HepG2 (cell line): ENCODE data around the gene PPP4R4. TPM values are rescaled to one million over a fixed set of nuclear protein-coding genes. Genes with fewer than 3 reads are reported as not detected.
A peak's percentile ranks its signal among the peaks of the same experiment; 100 is the strongest.

Experiments used
- FIP1L1 ChIP-seq: fragments of 200-400 bp; formaldehyde crosslinking; IDR thresholded peaks from 2 replicates; pipeline ENCODE4 v1.6.1; 2018; ENCODE audit warnings: low read depth, mild to moderate bottlenecking, low read length, moderate library complexity, borderline replicate concordance; ENCODE audit not compliant: insufficient read depth
- GATAD1 ChIP-seq: IDR thresholded peaks from 2 replicates; pipeline ENCODE4 v1.6.1; 2016; ENCODE audit warnings: missing genetic modification reagents, missing compliant biosample characterization
- HES4 ChIP-seq: sonication (generic); formaldehyde crosslinking; IDR thresholded peaks from 2 replicates; pipeline ENCODE4 v1.9.0; 2021; ENCODE audit warnings: mild to moderate bottlenecking, missing genetic modification reagents, borderline replicate concordance
- HMG20A ChIP-seq: IDR thresholded peaks from 2 replicates; pipeline ENCODE4 v1.6.1; 2016; ENCODE audit warnings: borderline replicate concordance
- HMGXB4 ChIP-seq, 2 experiments: sonication (generic) in 1 of 2; formaldehyde crosslinking in 1 of 2; IDR thresholded peaks; 2 replicates each; pipeline versions ENCODE4 v1.4.0 to v1.6.1; 2018 to 2020; ENCODE audit warnings: missing genetic modification reagents in 2 of 2, borderline replicate concordance in 1 of 2, low read depth in 1 of 2, mild to moderate bottlenecking in 1 of 2, missing biosample characterization in 1 of 2
- KDM5B ChIP-seq: sonication (generic); formaldehyde crosslinking; IDR thresholded peaks from 2 replicates; pipeline ENCODE4 v1.4.0; 2020; ENCODE audit warnings: missing genetic modification reagents, mild to moderate bottlenecking, borderline replicate concordance
- MLLT10 ChIP-seq: sonication (generic); formaldehyde crosslinking; IDR thresholded peaks from 2 replicates; pipeline ENCODE4 v1.4.0; 2020; ENCODE audit warnings: missing genetic modification reagents
- PAWR ChIP-seq: sonication (generic); formaldehyde crosslinking; IDR thresholded peaks from 2 replicates; pipeline ENCODE4 v1.4.0; 2020; ENCODE audit warnings: missing genetic modification reagents, mild to moderate bottlenecking, borderline replicate concordance
- POLR2AphosphoS5 ChIP-seq: IDR thresholded peaks from 2 replicates; pipeline ENCODE4 v1.6.1; 2012; ENCODE audit warnings: low read depth, low read length
- PRMT3 ChIP-seq: sonication (generic); formaldehyde crosslinking; IDR thresholded peaks from 2 replicates; pipeline ENCODE4 v1.8.1; 2022; ENCODE audit warnings: low read depth, mild to moderate bottlenecking, moderate library complexity, missing genetic modification reagents, borderline replicate concordance
- SATB2 ChIP-seq: sonication (generic); formaldehyde crosslinking; IDR thresholded peaks from 2 replicates; pipeline ENCODE4 v1.5.0; 2020; ENCODE audit warnings: missing genetic modification reagents
- SNAI1 ChIP-seq: sonication (generic); formaldehyde crosslinking; IDR thresholded peaks from 2 replicates; pipeline ENCODE4 v1.5.0; 2020; ENCODE audit warnings: mild to moderate bottlenecking, missing genetic modification reagents, borderline replicate concordance
- SOX5 ChIP-seq: IDR thresholded peaks from 2 replicates; pipeline ENCODE4 v1.6.1; 2016; ENCODE audit warnings: borderline replicate concordance
- SP4 ChIP-seq: sonication (generic); formaldehyde crosslinking; IDR thresholded peaks from 2 replicates; pipeline ENCODE4 v1.8.1; 2023; ENCODE audit warnings: mild to moderate bottlenecking, missing genetic modification reagents
- SRSF1 ChIP-seq: fragments of 200-400 bp; formaldehyde crosslinking; optimal IDR thresholded peaks from 2 replicates; pipeline ENCODE3; 2017; ENCODE audit warnings: mild to moderate bottlenecking, low read depth, low read length, moderate library complexity
- TCF7 ChIP-seq: sonication (generic); IDR thresholded peaks from 2 replicates; pipeline ENCODE4 v1.6.1; 2016; ENCODE audit warnings: antibody characterized with exemption, low read depth
- TCF7L2 ChIP-seq: IDR thresholded peaks from 2 replicates; pipeline ENCODE4 v1.6.1; 2011; ENCODE audit warnings: mild to moderate bottlenecking, low read depth, low read length, moderate library complexity
- THAP11 ChIP-seq: IDR thresholded peaks from 2 replicates; pipeline ENCODE4 v1.6.1; 2016; ENCODE audit warnings: missing biosample characterization, missing genetic modification reagents
- ZC3H13 ChIP-seq: sonication (generic); formaldehyde crosslinking; IDR thresholded peaks from 2 replicates; pipeline ENCODE4 v1.8.1; 2023; ENCODE audit warnings: mild to moderate bottlenecking, missing genetic modification reagents, moderate library complexity
- ZFP36L1 ChIP-seq: sonication (generic); formaldehyde crosslinking; IDR thresholded peaks from 2 replicates; pipeline ENCODE4 v1.8.0; 2022; ENCODE audit warnings: mild to moderate bottlenecking, missing genetic modification reagents, moderate library complexity
- ZMYM2 ChIP-seq: sonication (generic); formaldehyde crosslinking; IDR thresholded peaks from 2 replicates; pipeline ENCODE4 v1.8.0; 2022; ENCODE audit warnings: mild to moderate bottlenecking, missing genetic modification reagents
- ZNF256 ChIP-seq: sonication (generic); formaldehyde crosslinking; conservative IDR thresholded peaks from 2 replicates; pipeline ENCODE4 v1.4.0; 2020; ENCODE audit warnings: missing genetic modification reagents
- ZNF350 ChIP-seq: sonication (generic); formaldehyde crosslinking; IDR thresholded peaks from 2 replicates; pipeline ENCODE4 v1.4.0; 2020; ENCODE audit warnings: mild to moderate bottlenecking, low read depth, missing genetic modification reagents, borderline replicate concordance
- ZNF563 ChIP-seq: sonication (generic); formaldehyde crosslinking; IDR thresholded peaks from 2 replicates; pipeline ENCODE4 v1.8.0; 2022; ENCODE audit warnings: mild to moderate bottlenecking, moderate library complexity, missing genetic modification reagents
- ZNF678 ChIP-seq: sonication (generic); formaldehyde crosslinking; IDR thresholded peaks from 2 replicates; pipeline ENCODE4 v1.4.0; 2020; ENCODE audit warnings: mild to moderate bottlenecking, missing genetic modification reagents
- ZNF75D ChIP-seq: sonication (generic); formaldehyde crosslinking; IDR thresholded peaks from 2 replicates; pipeline ENCODE4 v1.8.1; 2023; ENCODE audit warnings: missing genetic modification reagents, mild to moderate bottlenecking, borderline replicate concordance
- ZNF839 ChIP-seq: sonication (generic); formaldehyde crosslinking; IDR thresholded peaks from 2 replicates; pipeline ENCODE4 v1.4.0; 2020; ENCODE audit warnings: missing genetic modification reagents, mild to moderate bottlenecking, borderline replicate concordance
- ZZZ3 ChIP-seq: sonication (generic); formaldehyde crosslinking; IDR thresholded peaks from 2 replicates; pipeline ENCODE4 v1.4.0; 2020; ENCODE audit warnings: missing genetic modification reagents, mild to moderate bottlenecking, borderline replicate concordance
- polyA plus RNA-seq, 8 experiments: library from polyadenylated mRNA; depleted of rRNA in 3 of 8; stranded (reverse) in 7 of 8; unstranded in 1 of 8; fragments of >200 nt; fragmentation: Illumina TruSeq in 4 of 8; extraction: Trizol in 4 of 8; gene quantifications; 2 replicates each; pipeline versions ENCODE4 v1.2.1 to v1.2.3, GENCODE V29; 2011 to 2016; ENCODE audit warnings: low read depth in 4 of 8, missing spikeins in 1 of 8, mixed read lengths in 1 of 8; ENCODE audit not compliant: insufficient read depth in 1 of 8
- total RNA-seq, 5 experiments: library from RNA; depleted of rRNA; stranded (reverse); fragments of >200 nt; fragmentation: Illumina TruSeq; extraction: Trizol; gene quantifications; 2 replicates each; pipeline ENCODE4 v1.2.3, GENCODE V29; 2016; ENCODE audit warnings: low read depth in 1 of 5
- TF ChIP-seq, protein P1 (sequence below): sonication (generic); formaldehyde crosslinking; IDR thresholded peaks from 2 replicates; pipeline ENCODE4 v1.4.0; 2020; ENCODE audit warnings: missing genetic modification reagents

Gene PPP4R4
- total and polyA plus RNA-seq, 2 of the 13 experiments (the other 11 are each of a cell fraction or from before 2014, with no cell fraction given), result 9.5 to 19.8 TPM

- no peak for TF ChIP-seq PAWR (CRISPR knock-in tag)
- no peak for TF ChIP-seq SP4 (CRISPR knock-in tag)
- TF ChIP-seq SNAI1 (CRISPR knock-in tag), result no peak
- no peak for TF ChIP-seq ZNF839 (CRISPR knock-in tag)
- TF ChIP-seq ZC3H13 (CRISPR knock-in tag), result no peak
- no peak for TF ChIP-seq ZNF678 (CRISPR knock-in tag)
- no peak for TF ChIP-seq SRSF1
- TF ChIP-seq PRMT3 (CRISPR knock-in tag), result no peak
- no peak for TF ChIP-seq FIP1L1
- TF ChIP-seq ZNF75D (CRISPR knock-in tag), result no peak
- no peak for TF ChIP-seq ZNF256 (CRISPR knock-in tag)
- TF ChIP-seq TCF7L2, result no peak
- TF ChIP-seq ZZZ3 (CRISPR knock-in tag), result no peak
- TF ChIP-seq ZNF350 (CRISPR knock-in tag), result no peak
- TF ChIP-seq SOX5 (CRISPR knock-in tag), result no peak; the same call in 1 of the 2 replicates
- TF ChIP-seq GATAD1 (CRISPR knock-in tag), result no peak
- no peak for TF ChIP-seq TCF7
- no peak; the same call in 1 of the 2 replicates for TF ChIP-seq KDM5B (CRISPR knock-in tag)
- TF ChIP-seq HMG20A (CRISPR knock-in tag), result no peak
- no peak for TF ChIP-seq ZNF563 (CRISPR knock-in tag)
- TF ChIP-seq, protein P1, sequence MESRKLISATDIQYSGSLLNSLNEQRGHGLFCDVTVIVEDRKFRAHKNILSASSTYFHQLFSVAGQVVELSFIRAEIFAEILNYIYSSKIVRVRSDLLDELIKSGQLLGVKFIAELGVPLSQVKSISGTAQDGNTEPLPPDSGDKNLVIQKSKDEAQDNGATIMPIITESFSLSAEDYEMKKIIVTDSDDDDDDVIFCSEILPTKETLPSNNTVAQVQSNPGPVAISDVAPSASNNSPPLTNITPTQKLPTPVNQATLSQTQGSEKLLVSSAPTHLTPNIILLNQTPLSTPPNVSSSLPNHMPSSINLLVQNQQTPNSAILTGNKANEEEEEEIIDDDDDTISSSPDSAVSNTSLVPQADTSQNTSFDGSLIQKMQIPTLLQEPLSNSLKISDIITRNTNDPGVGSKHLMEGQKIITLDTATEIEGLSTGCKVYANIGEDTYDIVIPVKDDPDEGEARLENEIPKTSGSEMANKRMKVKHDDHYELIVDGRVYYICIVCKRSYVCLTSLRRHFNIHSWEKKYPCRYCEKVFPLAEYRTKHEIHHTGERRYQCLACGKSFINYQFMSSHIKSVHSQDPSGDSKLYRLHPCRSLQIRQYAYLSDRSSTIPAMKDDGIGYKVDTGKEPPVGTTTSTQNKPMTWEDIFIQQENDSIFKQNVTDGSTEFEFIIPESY (CRISPR knock-in tag), result peak; percentile 14; the same call in 1 of the 2 replicates
- TF ChIP-seq ZMYM2 (CRISPR knock-in tag), result no peak
- TF ChIP-seq MLLT10 (CRISPR knock-in tag), result no peak
- TF ChIP-seq POLR2AphosphoS5, result no peak
- TF ChIP-seq SATB2 (CRISPR knock-in tag), result no peak
- TF ChIP-seq THAP11 (CRISPR knock-in tag), result peak; percentile 43; the same call in 1 of the 2 replicates
- no peak for TF ChIP-seq ZFP36L1 (CRISPR knock-in tag)
- peak in 1 of 2 experiments; percentile 70; a peak in 1 of 4 replicates for TF ChIP-seq HMGXB4 (CRISPR knock-in tag; IDR thresholded peaks at IDR 0.05; ENCODE audit: borderline replicate concordance in 1 of 2, low read depth in 1 of 2)
- no peak for TF ChIP-seq HES4 (CRISPR knock-in tag)
Observed at GRCh38 chr14:94136575-94137331, 37.4 kb upstream of the PPP4R4 start (continued).
